GM12891 (cell line): ENCODE measurements around the gene WNT3.

ENCODE experiments used
- POLR2A ChIP-seq: IDR thresholded peaks from 2 replicates; pipeline ENCODE4 v1.6.1; 2011; ENCODE audit warnings: low read depth, low read length, control low read depth
- POLR2AphosphoS5 ChIP-seq: IDR thresholded peaks from 2 replicates; pipeline ENCODE4 v1.6.1; 2011; ENCODE audit warnings: low read depth, low read length, control low read depth
- TAF1 ChIP-seq: IDR thresholded peaks from 2 replicates; pipeline ENCODE4 v1.6.1; 2011; ENCODE audit warnings: low read depth, low read length, control low read depth

DNA sequence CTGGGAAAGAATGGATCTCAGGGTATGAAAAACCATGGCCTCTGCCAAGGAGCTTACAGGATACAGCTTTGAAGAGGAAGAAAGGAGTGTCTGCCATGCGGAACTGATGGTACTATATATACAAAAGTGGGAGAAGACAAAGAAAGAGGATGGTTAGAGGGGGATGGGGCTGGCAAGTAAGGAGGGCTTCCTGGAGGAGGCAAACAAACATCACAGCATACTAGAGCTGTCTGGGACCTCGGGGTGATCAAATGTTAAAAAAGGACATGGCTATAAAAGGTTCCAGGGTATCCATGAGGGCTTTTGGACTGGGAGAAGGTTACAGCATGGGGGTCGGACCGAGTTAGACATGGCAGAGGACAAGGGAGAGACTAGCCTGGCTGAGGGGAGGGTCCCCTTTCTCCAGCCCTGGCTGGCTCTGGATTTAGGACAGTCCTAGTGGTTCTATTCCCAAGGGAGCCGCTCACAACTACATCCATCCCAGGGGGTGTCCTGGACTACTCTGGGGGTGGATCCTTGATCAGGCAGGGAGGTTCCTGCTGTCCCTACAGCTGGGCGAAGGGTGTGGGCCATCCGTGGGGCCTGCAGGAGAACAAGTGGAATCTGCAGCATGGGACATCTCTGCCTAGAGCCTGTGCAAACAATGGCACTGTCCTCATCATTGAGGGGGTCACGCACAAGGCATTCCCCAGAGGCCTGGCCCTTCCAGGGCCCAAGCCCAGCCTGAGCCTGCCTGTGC lies 45.1 kb upstream of the WNT3 start:
- TF ChIP-seq POLR2A (no peak), POLR2AphosphoS5 (no peak), TAF1 (no peak)
